WERI-Rb-1 (cell line): ENCODE measurements around the gene ACSF2.
A peak's percentile ranks its signal among the peaks of the same experiment; 100 is the strongest.

Experiments
- DNase-seq: peaks from one replicate; pipeline ENCODE4 v3.0.0-alpha.2; 2020
- H3K27ac ChIP-seq: fragments of 250-450 bp; sonication (Bioruptor Pico); 2 replicates; pipeline ENCODE4 v1.5.1; 2020; ENCODE audit warnings: mild to moderate bottlenecking, moderate library complexity
- H3K27me3 ChIP-seq: fragments of 250-450 bp; sonication (Bioruptor Pico); 2 replicates; pipeline ENCODE4 v1.5.1; 2021; ENCODE audit warnings: mild to moderate bottlenecking, low read depth, moderate library complexity; ENCODE audit not compliant: insufficient read depth, severe bottlenecking
- H3K36me3 ChIP-seq: fragments of 250-450 bp; sonication (Bioruptor Pico); 2 replicates; pipeline ENCODE4 v1.5.1; 2020; ENCODE audit warnings: mild to moderate bottlenecking, moderate library complexity
- H3K4me3 ChIP-seq: 2 replicates; pipeline ENCODE4 v1.5.1; 2011; ENCODE audit warnings: low read depth, mild to moderate bottlenecking, control low read depth, low read length
- H3K9me3 ChIP-seq: fragments of 250-450 bp; sonication (Bioruptor Pico); 2 replicates; pipeline ENCODE4 v1.5.1; 2021; ENCODE audit warnings: mild to moderate bottlenecking, moderate library complexity; ENCODE audit not compliant: severe bottlenecking
- TF ChIP-seq, protein P1 (sequence below): IDR thresholded peaks from 2 replicates; pipeline ENCODE4 v1.5.1; 2011; ENCODE audit warnings: low read depth, mild to moderate bottlenecking, control low read depth, inconsistent platforms, low read length

Gene ACSF2

DNA sequence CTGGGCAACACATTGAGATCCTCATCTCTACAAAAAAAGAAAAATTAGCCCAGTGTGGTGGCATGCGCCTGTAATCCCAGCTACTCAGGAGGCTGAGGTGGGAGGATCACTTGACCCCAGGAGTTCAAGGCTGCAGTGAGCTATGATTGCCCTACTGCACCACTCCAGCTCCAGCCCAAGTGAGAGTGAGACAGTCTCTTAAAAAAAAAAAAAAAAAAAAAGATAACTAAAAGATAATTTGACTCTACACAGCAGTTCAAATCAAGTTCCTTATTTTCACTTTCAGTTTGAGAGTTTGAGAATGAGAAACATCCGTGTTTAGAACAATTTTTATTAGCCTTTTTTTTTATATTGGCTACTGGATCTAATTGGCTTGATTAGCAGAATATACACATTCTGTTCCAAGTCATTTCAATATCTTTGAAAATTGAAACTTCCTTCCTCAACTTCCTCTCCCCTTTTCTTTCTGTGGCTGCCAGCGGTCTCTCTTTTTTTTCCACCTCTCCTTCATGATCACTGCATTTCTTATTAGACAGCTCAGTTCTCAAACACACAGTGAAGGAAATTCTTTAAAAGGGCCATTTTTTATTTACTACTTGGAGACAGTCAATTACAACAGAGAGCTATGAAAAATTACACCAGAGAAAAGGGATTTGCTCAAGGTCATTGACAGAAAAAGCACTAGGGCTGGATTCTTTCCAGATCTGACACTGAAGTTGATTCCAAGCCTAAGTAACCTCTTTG, 4.5 kb upstream of the ACSF2 start:
- TF ChIP-seq, protein P1, sequence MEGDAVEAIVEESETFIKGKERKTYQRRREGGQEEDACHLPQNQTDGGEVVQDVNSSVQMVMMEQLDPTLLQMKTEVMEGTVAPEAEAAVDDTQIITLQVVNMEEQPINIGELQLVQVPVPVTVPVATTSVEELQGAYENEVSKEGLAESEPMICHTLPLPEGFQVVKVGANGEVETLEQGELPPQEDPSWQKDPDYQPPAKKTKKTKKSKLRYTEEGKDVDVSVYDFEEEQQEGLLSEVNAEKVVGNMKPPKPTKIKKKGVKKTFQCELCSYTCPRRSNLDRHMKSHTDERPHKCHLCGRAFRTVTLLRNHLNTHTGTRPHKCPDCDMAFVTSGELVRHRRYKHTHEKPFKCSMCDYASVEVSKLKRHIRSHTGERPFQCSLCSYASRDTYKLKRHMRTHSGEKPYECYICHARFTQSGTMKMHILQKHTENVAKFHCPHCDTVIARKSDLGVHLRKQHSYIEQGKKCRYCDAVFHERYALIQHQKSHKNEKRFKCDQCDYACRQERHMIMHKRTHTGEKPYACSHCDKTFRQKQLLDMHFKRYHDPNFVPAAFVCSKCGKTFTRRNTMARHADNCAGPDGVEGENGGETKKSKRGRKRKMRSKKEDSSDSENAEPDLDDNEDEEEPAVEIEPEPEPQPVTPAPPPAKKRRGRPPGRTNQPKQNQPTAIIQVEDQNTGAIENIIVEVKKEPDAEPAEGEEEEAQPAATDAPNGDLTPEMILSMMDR: no peak
- Histone ChIP-seq H3K9me3 (peaks cover 9% of the 10 kb centered on the region), H3K27ac (no peak overlapping the region), H3K4me3 (no peak overlapping the region), H3K36me3 (no peaks in the 10 kb centered on the region), H3K27me3 (no peaks in the 10 kb centered on the region)
- no peak for DNase-seq

DNA sequence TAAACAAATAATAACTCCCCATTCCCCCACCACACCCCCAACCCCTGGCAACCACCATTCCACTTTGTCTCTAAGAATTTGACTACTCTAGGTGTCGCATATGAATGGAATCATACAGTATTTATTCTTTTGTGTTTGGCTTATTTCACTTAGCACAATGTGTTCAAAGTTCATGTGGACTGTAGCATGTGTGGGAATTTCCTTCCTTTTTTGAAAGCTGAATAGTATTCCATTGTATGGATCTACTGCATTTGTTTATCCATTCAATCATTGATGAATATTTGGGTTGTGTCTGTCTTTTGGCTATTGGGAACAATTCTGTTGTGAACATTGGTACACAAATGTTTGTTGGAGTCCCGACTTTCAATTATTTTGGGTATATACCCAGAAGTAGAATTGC, 3.3 kb upstream of the ACSF2 start:
- Histone ChIP-seq H3K27me3 (no peaks in the 10 kb centered on the region), H3K4me3 (no peak overlapping the region)

DNA sequence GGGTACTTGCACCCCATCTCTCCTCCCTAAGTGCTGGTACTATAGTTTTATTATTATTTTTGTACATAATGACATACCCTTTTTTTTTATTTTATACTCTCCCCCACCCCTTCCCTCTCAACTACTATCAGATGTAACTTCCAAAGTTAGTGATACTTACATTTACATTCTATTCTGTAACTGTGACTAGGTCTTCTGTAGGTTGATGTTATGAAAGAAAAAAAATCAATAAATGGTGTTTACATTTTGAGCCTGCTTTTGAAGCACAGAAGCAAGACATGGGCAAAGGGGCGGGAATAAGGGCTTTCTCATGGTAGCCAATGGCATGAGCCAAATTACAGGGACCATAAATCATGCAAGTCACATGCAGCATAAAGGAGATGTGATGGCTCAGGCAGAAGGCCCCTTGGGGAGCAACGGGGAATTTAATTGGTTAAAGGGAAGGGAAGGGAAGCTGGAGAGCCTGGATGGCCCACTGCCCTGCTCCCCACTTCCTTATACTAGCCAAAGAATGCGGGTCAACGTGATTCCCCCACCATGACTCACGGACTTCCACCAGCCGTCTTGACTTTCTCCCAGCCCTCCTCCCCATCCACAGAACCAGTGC, 2.4 kb upstream of the ACSF2 start:
- Histone ChIP-seq H3K4me3 (no peak overlapping the region), H3K27ac (no peak overlapping the region), H3K9me3 (peaks cover 9% of the 10 kb centered on the region), H3K36me3 (no peaks in the 10 kb centered on the region; the same call in 1 of the 2 replicates), H3K27me3 (no peaks in the 10 kb centered on the region)
- TF ChIP-seq, protein P1: no peak
- DNase-seq: no peak

More for the DNA sequence above, 3.3 kb upstream of the ACSF2 start:
- no peak for DNase-seq
- H3K27ac ChIP-seq: no peak overlapping the region
- H3K9me3 ChIP-seq: peaks cover 9% of the 10 kb centered on the region
- H3K36me3 ChIP-seq: no peaks in the 10 kb centered on the region
- TF ChIP-seq, protein P1: no peak

DNA sequence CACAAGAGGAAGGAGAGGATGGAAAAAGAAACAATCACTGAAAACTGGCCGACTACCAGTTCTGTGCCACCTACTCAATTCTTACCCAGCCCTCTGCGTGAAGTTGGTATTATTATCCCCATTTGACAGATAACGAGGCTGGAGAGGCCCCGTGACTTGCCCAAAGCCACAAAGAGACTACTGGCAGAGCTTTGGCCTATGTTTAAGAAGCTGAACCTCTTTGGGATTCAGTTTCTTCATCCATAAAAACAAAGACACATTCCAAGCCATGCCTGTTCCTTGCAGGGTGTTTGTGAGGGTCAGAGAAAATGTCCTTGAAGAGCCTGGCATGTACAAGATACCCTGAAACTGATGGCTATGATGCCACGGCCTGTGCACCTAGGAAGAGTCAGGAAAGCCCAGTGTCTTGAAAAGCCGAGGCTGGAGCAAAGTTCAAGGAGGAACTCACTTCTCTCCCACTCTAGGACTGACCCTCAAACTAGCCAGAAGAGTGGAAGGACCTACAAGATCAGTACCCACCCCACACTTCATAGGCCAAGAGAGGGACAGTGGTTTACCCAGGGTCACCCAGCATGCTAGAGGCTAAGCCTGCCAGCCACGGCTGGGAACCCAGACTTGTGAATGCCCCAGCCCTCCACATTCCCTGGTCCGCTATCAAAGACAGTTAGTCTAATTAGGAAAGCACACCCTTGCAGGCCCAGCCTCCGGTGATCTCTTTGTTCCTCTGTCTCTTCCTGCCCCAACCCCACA, 1.6 kb upstream of the ACSF2 start:
- peaks cover 2% of the 10 kb centered on the region for H3K9me3 ChIP-seq
- no peak for DNase-seq
- H3K4me3 ChIP-seq: no peak overlapping the region
- H3K27ac ChIP-seq: no peak overlapping the region; the same call in 1 of the 2 replicates
- TF ChIP-seq, protein P1: no peak
- no peaks in the 10 kb centered on the region; the same call in 1 of the 2 replicates for H3K36me3 ChIP-seq
- no peaks in the 10 kb centered on the region for H3K27me3 ChIP-seq

DNA sequence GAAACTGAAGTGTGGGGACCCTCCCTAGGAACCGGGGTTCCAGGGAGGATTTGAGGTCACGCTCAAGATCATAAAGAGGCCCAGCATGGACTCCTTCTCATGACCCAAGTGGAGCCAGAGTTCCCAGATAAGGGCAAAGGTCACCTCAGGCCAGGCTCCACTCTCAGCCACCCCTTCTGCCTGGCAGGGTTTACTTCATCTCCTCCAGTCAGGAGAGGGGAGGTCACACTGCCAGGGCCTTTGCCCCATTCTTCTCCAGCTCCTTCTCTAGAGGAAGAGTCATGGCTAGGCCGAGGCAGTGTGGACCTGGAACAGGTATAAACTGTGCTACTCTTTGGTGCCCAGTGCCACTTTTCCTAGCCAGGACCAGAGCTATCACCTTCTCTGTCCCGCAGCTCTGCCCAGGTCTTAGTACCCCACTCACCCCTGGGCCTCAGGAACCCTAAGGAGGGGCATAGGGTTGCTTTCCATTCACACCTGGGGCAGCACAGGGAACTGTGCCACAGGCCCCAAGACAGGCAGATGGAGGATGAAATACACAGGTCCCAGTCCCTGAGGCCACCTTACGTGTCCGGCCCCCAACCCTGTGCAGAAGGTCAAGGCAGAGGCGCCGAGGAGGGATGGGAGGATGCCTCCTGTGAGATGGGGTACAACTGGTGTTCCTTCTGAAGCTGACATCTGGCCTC, 879 bp upstream of the ACSF2 start:
- H3K27me3 ChIP-seq: no peaks in the 10 kb centered on the region
- peaks cover 2% of the 10 kb centered on the region for H3K9me3 ChIP-seq
- H3K27ac ChIP-seq: peak overlapping the region; percentile 77
- no peak for DNase-seq
- TF ChIP-seq, protein P1: no peak
- H3K4me3 ChIP-seq: peak overlapping the region; percentile 57
- no peaks in the 10 kb centered on the region; the same call in 1 of the 2 replicates for H3K36me3 ChIP-seq
